GM18951 (cell line): ENCODE data around the gene ERF.

Source experiments
- POLR2A ChIP-seq: IDR thresholded peaks from 4 replicates; pipeline ENCODE4 v1.6.1; 2011; ENCODE audit warnings: mild to moderate bottlenecking; ENCODE audit not compliant: insufficient read length, insufficient read depth; ENCODE audit errors: extremely low read depth
- in situ Hi-C: fragments of 300-500 bp; cut with MboI; formaldehyde crosslinking; loops from one replicate; pipeline ENCODE4 v1.12.0; 2022; ENCODE audit warnings: low sequenced_read_pairs, mixed read lengths, inconsistent platforms; ENCODE audit not compliant: unreplicated experiment

ERF gene

DNA sequence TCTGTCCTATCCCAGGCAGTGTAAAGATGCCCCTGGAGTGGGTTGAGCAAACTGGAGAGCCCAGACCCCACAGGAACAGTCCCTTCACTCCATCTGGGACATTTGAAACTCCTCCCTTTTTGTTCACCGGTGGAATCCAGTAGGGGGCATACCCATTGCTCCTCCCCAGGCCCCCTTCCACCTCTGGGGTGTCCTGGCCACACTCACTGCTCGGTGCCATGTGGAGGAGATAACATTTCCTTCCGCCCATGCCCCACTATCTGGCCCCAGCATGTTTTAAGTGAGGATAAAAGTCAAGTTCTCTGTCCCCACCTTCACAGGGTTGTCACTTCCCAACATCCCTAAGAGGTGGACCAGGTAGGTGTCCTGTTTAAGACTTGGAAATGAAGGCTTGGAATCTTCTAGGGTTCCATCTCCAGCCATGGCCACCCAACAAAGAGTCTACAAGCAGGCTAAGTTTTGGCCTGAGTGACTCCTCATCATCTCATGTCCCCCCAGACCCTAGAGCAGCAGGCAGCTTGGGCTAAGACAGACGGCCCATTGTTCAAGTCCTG is 25.6 kb downstream of the ERF start:
- no peak for TF ChIP-seq POLR2A
- in situ Hi-C loops = no loop called here

DNA sequence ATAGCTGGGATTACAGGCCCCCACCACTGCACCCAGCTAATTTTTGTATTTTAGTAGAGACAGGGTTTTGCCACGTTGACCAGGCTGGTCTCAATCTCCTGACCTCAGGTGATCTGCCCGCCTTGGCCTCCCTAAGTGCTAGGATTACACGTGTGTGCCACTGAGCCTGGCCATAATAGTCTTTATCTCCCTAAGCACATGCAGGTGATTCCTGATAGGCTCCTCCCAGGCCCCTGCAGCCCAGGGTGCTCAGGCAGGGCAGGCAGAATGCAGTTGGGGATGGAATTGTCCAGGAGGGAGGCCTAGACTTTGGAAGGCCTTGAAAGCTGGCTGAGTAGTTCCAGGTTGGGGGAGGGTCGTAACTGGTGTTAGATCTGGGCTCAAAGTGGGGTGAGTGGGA is 26.3 kb downstream of the ERF start:
- in situ Hi-C loops = no loop called here
- TF ChIP-seq POLR2A = no peak

DNA sequence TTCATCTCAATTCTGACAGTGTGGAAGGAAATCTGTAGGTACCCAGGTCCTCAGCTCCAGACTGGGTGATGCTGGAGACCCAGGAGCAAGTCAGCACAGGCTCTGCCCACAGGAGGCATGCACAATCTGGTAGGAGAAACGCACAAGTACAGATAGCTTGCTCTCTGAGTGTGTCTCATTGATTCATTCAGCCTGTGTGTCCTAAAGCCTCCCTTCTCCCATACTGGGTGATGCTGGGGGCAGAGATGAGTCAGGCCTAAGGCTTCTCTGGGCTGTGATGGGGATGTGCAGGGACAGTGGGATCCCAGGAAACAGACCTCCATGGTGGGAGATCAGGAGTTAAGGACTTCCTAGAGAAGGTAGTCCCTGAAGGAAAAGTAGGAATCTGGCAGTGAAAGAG is 28.0 kb downstream of the ERF start:
- in situ Hi-C loops = no loop called here

DNA sequence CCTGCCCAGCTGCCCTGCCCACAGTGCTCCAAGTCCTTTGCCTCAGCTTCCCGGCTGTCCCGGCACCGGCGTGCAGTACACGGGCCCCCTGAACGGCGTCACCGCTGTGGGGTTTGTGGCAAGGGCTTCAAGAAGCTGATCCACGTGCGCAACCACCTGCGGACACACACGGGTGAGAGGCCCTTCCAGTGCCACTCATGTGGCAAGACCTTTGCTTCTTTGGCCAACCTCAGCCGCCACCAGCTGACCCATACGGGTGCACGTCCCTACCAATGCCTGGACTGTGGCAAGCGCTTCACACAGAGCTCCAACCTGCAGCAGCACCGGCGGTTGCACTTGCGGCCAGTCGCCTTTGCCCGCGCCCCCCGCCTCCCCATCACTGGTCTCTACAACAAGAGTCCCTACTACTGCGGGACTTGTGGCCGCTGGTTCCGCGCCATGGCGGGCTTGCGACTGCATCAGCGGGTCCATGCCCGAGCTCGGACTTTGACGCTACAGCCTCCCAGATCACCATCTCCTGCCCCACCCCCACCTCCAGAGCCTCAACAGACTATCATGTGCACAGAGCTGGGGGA is 29.1 kb downstream of the ERF start:
- in situ Hi-C loops = no loop called here
- no peak for TF ChIP-seq POLR2A

More for the DNA sequence above, 28.0 kb downstream of the ERF start:
- TF ChIP-seq POLR2A = no peak

DNA sequence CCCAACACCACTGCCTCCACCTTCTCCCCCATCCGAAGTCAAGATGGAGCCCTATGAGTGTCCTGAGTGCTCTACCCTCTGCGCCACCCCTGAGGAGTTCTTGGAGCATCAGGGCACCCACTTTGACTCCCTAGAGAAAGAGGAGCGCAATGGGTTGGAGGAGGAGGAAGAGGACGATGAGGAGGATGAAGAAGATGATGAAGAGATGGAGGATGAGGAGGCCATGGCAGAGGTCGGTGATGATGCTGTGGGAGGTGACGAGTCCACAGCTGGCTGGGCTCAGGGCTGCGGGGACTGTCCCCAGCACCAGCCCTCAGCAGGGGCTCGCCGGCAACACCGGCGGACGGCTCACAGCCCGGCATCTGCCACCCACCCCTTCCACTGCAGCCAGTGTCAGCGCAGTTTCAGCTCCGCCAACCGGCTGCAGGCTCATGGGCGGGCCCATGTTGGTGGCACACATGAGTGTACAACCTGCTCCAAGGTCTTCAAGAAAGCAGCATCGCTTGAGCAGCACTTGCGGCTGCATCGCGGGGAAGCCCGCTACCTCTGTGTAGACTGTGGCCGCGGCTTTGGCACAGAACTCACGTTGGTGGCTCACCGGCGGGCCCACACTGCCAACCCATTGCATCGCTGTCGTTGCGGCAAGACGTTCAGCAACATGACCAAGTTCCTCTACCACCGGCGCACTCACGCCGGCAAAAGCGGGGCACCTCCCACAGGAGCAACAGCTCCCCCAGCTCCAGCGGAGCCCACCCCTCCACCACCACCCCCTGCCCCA is 29.8 kb downstream of the ERF start:
- in situ Hi-C loops = no loop called here
- no peak for TF ChIP-seq POLR2A

DNA sequence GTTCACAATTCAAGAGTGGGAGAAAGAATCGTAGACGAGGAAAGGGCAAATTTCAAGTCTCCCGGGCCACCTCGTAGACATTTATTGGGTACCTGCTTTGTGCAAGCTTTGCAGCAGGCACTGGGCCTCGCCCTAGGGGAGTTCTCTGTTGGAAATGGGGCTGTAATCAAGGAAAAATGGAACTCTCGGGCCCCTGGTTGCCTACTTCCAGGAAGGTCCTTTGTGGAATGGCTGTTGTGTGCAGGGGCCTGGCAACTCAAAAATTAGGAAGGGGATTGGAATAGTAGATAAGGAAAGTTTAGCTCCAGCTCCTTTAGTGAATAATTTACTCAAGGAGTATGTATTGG is 34.2 kb downstream of the ERF start:
- in situ Hi-C loops = no loop called here
- no peak for TF ChIP-seq POLR2A

DNA sequence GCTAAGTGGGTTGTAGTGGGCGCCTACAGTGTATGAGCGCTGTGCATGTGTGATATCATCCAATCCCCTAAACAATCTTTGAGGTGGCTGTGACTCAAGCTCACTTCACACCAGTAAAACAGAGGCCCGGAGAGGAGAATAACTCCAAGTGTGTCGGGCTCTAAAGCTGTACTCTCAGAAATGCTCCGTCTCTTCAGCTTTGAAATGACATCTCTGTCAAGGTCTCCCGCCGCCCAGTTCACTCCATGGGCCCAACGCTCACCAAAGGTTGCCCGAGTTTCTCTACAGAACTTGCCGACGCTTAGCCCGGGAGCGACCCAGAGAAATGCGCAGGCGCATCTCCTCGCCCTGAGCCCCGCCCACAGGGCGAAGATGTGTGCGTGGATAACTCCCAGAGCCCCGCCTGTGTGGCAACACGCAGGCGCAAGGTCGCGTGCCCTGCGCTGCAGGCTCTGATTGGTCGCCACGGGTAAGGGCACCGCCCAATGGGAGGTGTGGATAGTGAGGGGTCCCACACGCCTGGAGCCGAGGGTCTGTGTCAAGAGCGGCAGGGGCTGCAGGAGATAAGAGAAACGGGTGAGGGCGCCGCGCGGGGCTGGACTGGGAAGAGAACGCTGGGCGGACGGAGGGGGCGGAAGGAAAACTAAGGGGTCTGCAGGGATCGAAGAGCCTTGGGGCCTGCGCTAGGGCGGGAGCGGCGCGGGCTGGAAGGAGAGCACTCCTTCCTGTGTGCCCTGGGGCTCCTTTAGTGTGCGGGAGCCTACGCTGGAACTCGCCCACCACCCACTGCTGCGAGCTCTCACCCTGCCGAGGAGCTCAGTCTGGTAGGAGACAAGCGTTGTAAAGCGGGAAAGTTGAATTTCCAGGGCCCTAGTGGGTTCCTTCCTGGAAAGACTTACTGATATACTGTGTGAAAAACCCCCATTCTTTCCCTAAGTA is 34.8 kb downstream of the ERF start, which contains the start of gene ZNF526:
ZNF526 (plus strand) TSS at position 501 of the 939 bp plus-strand sequence. CDS start 4,092 bp downstream, outside the sequence.
- TF ChIP-seq POLR2A = peak; percentile 87
- in situ Hi-C loops = no loop called here

DNA sequence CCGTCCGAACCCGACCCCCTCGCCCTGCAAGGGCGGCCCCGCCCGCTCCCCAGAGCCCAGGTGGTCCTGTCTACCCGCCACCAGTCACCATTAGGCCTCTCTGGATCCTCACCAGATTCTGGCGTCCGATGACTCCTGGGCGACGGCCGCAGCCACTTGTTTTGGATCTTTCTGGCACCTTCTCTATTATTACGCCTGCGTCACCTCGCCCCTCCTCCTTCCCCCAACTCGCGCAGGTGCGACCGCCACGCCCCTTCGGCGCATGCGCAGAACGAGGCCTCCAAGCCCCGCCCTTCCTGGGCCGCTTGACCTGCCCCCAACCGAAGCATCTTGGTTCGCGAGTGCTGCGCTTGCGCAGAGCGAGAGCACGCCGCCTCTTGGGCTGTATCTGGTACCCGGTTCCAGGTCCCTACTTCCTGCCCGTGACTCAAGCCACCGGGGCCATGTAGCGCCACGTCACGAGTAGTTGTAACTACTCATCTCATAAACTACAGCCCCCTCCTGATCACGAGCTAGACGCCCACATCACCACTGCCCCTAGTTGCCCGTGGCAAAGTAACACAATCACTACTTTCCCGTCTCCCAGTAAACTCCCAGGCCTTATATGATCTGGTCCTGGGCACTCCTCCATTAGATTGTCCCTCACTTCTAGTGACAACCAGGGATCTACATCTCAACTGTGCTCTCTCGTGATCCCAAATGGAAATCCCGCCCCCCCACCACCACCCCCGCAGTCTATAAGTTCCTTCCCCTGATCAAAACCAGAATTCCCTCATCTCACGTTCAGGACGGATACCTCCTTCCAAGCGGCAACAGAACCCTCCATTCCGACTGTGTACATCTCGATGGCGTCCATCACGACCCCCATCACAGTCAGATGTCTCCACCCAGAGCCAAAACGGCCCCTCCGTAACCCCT is 37.1 kb downstream of the ERF start, which contains the start of gene DEDD2:
DEDD2 (minus strand) TSS at position 158 of the 918 bp plus-strand sequence. CDS start 670 bp downstream, outside the sequence.
- peak; percentile 74 for TF ChIP-seq POLR2A
- in situ Hi-C loops = no loop called here

DNA sequence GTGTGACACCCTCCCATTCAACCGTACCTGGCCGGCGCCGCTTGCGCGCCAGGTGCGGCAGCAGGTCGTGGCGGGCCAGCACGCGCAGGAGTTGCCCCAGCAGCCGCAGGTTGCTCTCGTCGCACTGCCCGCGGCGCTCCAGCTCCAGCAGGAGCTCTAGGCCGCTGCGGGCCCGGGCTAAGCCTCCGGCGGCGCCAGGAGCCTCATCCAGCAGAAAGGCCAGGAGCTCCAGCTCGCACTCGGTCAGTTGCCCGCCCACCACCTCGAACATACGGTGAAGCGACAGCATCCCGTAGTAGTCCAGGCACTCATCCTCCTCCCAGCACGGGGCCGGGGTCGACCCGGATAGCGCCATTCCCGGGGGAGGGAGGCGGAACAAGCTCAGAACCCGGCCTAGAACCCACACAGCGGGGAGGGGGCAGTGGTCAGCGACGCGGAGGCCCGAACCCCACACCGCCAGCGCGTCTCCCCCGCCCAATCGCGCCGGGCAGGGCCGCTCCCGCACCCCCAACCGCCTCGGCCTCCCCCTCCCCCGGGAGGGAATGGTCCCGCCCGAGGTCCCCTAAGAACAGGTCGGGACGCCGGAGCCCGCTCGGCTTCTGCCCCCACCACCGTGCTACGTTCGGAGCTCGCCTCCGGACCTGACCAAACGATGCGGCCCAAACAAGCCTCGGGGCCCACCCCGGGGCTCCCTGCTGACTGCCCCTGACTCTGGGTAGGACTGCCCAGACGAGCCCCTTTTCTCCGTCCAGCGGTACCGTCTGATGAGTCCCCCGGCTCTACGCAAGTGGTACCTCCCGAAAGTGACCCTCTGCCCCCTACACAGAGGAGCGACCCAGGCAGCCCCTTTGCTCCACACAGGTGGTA is 38.0 kb downstream of the ERF start:
- no peak for TF ChIP-seq POLR2A
- in situ Hi-C loops = no loop called here

DNA sequence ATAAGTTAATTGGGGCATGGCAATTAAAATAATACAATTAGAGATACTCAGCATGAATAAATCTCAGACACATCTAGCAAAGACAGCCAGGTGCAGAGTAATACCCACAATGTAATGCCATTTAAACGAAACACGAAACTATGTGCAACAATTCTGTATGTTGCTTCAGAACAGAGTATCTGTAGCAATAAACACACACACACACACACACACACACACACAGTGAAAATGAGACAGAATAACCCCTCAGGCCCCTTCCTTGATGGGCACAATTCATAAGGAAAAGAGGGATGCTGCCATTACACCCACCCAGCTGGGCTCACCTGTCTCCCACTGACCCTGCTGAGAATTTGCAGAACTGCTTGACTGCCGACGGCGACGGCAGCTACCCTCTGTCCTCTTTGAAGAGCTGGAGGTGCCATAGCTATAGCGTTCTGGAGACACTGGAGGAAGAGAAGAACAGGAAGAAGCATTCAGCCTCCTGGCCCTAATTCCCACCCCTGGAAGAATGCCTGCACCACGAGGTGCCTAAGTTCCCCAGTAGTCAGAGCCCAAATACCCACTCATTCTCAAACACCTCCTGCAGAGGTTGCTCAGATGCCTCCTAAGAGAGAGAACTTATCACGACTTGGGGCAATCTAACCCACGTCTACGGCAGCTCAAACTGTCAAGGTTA is 40.0 kb downstream of the ERF start:
- in situ Hi-C loops = no loop called here
- TF ChIP-seq POLR2A = no peak

DNA sequence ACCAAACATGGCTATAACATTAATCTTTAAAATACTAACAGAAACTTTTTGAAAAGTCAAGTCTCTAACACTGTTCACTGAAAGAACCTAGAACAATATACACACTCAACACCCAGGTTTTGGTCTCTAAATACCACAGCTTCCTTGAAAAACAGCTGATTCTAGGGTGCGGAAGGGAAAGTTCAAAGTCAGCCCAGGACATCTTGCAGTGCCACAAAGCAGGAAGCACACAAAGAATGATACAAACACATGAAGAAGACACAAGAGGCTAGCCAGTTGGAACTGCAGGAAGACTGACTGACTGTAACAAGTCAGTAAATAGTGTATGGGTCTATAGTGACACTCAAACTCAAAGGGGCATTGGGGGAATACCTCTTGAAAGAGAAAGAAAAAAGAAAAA is 42.0 kb downstream of the ERF start:
- in situ Hi-C loops = no loop called here
- TF ChIP-seq POLR2A = no peak
